Measurements from ENCODE around the gene ATP5PB.

Gene ATP5PB

GRCh38 chr1:111509997-111510375, 60.7 kb downstream of the ATP5PB start:
- DNase-seq: peak; percentile 45

GRCh38 chr1:111511370-111511769, 62.1 kb downstream of the ATP5PB start:
- no peak for DNase-seq
